HL-60/S4 (cell line): ENCODE measurements around the gene C12orf76.

Experiments used
- in situ Hi-C: fragments of 300-500 bp; cut with MboI; formaldehyde crosslinking; loops from 2 replicates; pipeline ENCODE4 v1.14.3; 2022; ENCODE audit warnings: low sequenced_read_pairs

C12orf76 gene

DNA sequence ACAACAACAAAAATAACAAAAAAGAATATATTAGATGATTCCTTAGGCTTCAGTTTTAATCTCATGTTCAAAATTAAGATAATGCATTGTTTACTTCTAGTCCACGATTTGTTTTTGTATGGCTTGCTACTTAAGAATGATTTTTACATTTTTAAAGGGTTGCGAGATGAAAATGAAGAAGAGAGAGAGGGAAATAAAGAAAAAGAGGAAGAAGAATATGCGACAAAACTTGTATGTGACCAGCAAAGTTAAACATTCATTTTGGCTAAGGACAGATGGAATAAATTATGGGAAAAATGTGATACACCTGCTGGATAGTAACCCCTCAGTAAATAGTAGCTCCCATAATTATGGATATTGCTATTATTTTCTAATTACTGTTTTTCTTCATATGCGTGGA, 50.9 kb downstream of the C12orf76 start:
- in situ Hi-C loops, result no loop called here

DNA sequence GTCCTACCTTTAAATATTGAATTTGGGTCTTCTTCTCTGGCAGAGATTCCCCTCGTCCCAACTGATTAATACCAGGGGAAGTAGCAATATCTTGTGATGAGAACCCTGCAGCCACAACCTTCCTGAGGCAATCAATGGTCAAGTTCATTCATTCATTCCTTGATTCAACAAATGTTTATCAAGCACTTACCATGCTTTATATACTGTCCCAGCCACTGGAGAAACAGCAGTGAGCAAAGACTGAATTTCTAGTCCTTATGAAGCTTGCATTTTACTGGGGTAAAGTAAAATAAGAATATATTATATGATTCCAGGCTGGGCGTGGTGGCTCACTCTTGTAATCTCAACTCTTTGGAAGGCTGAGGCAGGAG, 51.9 kb downstream of the C12orf76 start:
- in situ Hi-C loops, result no loop called here

DNA sequence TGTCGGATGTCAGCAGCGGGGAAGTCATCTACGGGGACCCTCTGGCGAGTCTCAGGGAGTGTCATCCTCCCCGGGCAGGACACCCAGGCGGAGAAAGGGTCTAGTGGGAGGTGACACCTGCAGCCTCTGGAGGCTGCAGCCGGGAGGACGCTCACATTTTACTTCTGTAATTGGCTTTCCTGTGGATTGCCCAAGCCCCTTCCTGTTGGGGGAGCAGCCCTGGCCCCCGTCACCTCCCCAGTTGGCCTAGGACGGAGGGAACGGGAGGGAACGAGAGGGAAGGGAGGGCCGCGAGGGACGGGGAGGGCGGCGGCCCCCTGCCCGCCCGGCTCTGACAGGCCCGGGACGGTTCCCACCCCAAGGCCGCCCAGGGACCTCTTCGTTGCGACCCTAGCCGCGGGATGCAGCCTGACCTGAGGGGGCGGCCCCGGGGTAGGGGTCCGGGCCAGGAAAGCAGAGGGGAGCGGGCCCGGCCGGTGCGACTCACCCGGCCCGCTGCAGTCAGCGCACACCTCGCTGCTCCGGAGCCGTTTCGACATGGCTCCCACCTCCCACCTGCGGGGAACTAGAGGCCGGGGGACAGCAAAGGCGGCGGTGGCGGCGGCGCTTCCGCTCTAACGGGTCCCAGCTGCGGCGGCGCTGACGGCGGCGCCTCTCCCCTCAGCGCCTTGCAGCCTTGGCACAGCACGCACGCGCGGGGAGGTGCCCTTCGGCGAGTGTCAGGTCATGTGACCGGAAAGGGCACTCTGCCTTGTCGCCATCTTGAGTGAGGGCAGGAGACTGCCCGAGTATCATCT, 52.4 kb downstream of the C12orf76 start, which contains the start of gene GIT2:
TSS of gene GIT2 (minus strand) at position 683 of the 797 bp plus-strand sequence. CDS start at position 539, 144 bp downstream.
- in situ Hi-C loops, result no loop called here

DNA sequence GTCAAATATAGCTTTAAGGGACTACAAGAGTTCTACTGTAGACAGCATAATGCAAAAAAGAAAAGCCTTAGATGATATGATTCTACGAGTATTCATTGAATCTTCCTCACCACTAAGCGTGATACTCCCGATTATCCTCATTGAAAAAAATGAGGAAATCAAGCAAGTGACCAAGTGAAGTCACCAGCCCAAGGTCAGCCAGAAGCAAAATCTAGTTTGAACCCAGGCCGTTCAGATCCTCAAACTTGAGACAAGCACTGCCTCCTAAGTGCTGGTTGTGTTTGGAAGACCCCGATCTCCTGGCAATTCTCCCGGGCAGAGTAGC, 53.0 kb downstream of the C12orf76 start:
- in situ Hi-C loops, result no loop called here

DNA sequence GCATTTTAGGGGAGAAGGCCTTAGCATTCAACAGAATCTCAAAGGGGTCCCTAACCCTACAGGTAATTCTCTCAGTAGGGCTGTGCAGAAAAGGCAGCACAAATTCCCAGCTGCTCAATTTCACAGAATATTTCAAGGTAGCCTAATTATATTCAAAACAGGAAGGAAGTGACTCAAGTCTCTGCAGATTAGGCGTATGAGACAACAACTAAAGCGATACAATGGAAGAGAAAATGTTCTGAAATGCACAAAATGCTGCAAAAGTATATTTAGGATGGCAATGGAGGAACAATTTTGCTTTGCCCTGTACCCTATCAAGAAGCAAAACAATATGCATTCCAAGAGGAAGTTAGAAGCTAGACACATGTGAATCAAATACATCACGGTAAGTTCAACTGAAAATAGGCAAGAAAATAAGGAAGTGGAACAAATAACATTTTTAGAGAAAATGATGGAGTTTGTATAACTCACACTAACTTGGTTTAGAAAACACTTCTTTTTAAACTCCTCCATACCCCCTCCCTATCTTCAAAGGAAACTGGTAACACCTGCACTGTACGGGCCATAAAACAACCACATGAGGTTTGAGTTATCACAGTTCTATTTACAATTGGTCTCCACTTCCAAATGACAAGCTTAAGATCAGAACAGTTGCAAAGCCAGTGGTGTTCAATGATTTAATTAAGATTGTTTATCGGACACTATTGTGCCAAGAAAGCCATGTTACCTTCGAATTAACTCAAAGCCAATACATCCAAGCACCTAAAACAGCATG, 53.7 kb downstream of the C12orf76 start:
- in situ Hi-C loops, result no loop called here

GRCh38 chr12:109993091-109993490, 55.2 kb downstream of the C12orf76 start:
- in situ Hi-C loops, result no loop called here

DNA sequence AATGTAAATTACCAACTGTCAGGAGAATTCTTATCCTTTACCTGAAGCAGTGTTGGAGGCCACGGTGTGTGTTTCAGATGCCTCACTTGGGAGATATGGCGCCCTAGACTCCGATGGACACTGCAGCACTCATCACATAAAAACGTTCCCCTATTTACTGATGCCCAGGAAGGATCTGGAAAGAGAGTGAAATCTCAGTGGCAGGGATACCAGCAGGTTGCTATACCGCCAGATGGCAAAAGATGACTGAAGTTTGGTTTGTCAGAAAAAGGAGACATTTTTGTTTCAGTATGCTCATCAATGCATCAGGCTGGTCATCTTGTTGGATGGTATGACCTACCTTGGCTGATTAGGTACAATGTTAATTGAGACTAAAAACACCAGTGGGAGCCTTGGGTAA, 56.7 kb downstream of the C12orf76 start:
- in situ Hi-C loops, result no loop called here
